Metanephros (tissue), 1 donor: ENCODE measurements around the gene SLC24A5. TPM values are rescaled to one million over a fixed set of nuclear protein-coding genes. Genes with fewer than 3 reads are reported as not detected.

Experiments
- total RNA-seq: library from RNA; depleted of rRNA; stranded (reverse); fragments of >200 nt; gene quantifications from one replicate; pipeline ENCODE4 v1.2.3, GENCODE V29; 2014

The SLC24A5 gene
- total RNA-seq: 0.18 TPM

GRCh38 chr15:48120745-48121144 lies at the start of gene SLC24A5:
TSS of gene SLC24A5 (plus strand) at chr15:48120990. CDS start at chr15:48121045, 55 bp downstream.

GRCh38 chr15:48177766-48178647 lies 57.2 kb downstream of the SLC24A5 start, which contains the start of gene MYEF2:
TSS of gene MYEF2 (minus strand) at chr15:48178295. CDS start at chr15:48178237, 58 bp downstream.

GRCh38 chr15:48191574-48192225 lies 70.9 kb downstream of the SLC24A5 start, which contains the start of gene CTXN2:
TSS of gene CTXN2 (plus strand) at chr15:48191665. CDS start at chr15:48201301, 9,636 bp downstream.

Other genes with a start within 250 kb of the SLC24A5 start
- gene MYEF2, start 57.3 kb downstream of the SLC24A5 start, total RNA-seq: 33.2 TPM
- not detected for gene CTXN2, start 70.7 kb downstream of the SLC24A5 start, total RNA-seq
- 578 TPM for gene SLC12A1, start 85.3 kb downstream of the SLC24A5 start, total RNA-seq
- 97.3 TPM for gene DUT, start 210.4 kb downstream of the SLC24A5 start, total RNA-seq